ENCODE data around the gene PARM1.

The PARM1 gene

DNA sequence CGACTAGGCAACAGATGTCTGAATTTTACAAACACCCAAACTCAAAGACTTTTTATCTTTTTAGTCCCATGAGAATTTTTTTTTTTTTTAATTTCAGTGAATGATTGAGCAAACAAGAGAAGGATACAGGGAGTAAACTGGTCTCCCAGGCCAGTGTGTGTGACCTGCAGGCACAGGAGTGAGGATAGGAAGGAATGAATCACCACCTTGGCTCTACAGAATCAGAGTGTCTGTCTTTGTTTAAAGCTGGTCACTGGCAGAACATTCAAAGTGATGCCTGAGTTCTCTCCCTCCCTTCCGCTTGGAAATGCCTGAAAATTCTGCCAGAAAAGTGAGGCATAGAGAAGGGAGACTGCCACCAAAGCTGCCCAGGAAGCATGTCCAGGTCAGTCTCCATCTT, 69.5 kb downstream of the PARM1 start:
- H3K27me3 ChIP-seq (ENCODE audit: control insufficient read depth, insufficient read depth, low read length, poor library complexity, severe bottlenecking) = no peaks in the 10 kb centered on the region
- H3K36me3 ChIP-seq (ENCODE audit: control insufficient read depth, insufficient read depth, low read length) = no peaks in the 10 kb centered on the region
- no peaks in the 10 kb centered on the region for H3K9me3 ChIP-seq (ENCODE audit: control insufficient read depth, low read length)
- H3K27ac ChIP-seq (ENCODE audit: insufficient read depth, low read depth, low read length, poor library complexity, severe bottlenecking) = no peak overlapping the region
- H3K4me3 ChIP-seq (ENCODE audit: insufficient read depth, low read depth, low read length) = no peak overlapping the region
- 93 to 96% methylated on average over 1 to 2 of the region's 2 CpGs for WGBS, 2 experiments
- no peaks in the 10 kb centered on the region for H3K4me1 ChIP-seq (ENCODE audit: control insufficient read depth, insufficient read depth, low read length)

DNA sequence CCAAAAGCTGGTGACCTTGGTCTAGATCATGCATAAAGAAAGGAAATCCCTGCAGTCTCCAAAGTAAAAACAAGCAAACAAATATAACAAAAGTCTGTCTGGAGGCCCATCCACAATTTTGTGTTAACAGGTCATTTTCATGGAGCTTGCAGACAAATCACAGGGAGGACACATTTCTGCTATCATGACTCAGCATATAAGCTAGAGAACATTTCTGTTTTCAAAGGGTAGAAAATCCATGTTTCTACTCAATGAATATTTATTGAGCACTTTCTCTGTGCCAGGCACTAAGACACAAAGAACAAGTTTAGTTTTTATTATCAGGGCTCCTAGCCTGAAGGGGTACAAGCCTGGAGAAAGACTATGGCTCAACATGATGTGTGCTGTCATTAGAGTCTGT, 71.1 kb downstream of the PARM1 start:
- Histone ChIP-seq H3K27ac (ENCODE audit: insufficient read depth, low read depth, low read length, poor library complexity, severe bottlenecking) (no peak overlapping the region), H3K4me3 (ENCODE audit: insufficient read depth, low read depth, low read length) (no peak overlapping the region), H3K36me3 (ENCODE audit: control insufficient read depth, insufficient read depth, low read length) (no peaks in the 10 kb centered on the region), H3K9me3 (ENCODE audit: control insufficient read depth, low read length) (no peaks in the 10 kb centered on the region), H3K27me3 (ENCODE audit: control insufficient read depth, insufficient read depth, low read length, poor library complexity, severe bottlenecking) (no peaks in the 10 kb centered on the region), H3K4me1 (ENCODE audit: control insufficient read depth, insufficient read depth, low read length) (no peaks in the 10 kb centered on the region)

DNA sequence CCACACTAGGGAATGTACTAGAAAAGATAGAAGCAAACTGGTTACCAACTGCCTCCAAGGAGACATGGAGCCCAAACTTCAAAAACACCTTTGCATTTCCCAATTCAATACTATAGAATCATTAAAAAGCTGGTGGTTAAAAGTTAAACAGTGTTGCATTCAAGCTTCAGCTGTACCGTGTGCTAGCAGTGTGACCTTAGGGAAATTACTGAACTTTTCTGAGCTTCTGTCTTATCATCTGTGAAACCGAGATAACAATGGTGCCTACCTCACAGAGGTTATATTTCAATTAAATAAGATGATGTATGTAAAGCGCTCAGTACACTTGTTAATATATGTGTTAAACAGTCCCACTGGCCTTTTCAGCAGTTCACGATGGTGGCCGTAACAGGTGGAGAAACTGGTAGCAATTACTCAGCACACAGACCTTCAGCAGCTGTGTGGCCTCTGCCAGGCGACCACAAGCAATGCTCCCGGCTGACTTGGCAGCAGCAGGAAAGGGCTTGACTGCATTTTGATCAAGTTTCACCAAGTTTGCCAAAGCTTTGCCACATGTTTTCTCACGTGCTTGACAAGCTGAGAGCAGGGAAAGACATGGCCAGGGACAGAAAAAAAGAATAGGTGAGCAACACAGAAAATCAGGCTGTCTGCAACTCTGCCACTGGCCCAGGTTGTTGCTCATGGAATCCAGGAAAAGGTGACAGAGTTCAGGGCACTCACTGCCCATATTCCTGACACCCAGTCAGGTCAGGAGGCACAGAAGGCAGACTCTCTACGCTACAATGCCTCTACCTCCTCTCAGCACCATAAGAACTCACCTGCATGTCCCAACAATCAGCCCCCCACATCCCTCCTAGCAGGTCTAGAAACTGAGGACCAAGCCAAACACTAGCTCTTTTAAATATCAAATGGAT, 72.1 kb downstream of the PARM1 start:
- H3K4me1 ChIP-seq (ENCODE audit: control insufficient read depth, insufficient read depth, low read length) = no peaks in the 10 kb centered on the region
- 92 to 94% methylated on average over 9 of the region's 9 CpGs for WGBS, 2 experiments
- H3K36me3 ChIP-seq (ENCODE audit: control insufficient read depth, insufficient read depth, low read length) = no peaks in the 10 kb centered on the region
- no peak overlapping the region for H3K27ac ChIP-seq (ENCODE audit: insufficient read depth, low read depth, low read length, poor library complexity, severe bottlenecking)
- no peaks in the 10 kb centered on the region for H3K9me3 ChIP-seq (ENCODE audit: control insufficient read depth, low read length)
- H3K27me3 ChIP-seq (ENCODE audit: control insufficient read depth, insufficient read depth, low read length, poor library complexity, severe bottlenecking) = no peaks in the 10 kb centered on the region
- H3K4me3 ChIP-seq (ENCODE audit: insufficient read depth, low read depth, low read length) = no peak overlapping the region

DNA sequence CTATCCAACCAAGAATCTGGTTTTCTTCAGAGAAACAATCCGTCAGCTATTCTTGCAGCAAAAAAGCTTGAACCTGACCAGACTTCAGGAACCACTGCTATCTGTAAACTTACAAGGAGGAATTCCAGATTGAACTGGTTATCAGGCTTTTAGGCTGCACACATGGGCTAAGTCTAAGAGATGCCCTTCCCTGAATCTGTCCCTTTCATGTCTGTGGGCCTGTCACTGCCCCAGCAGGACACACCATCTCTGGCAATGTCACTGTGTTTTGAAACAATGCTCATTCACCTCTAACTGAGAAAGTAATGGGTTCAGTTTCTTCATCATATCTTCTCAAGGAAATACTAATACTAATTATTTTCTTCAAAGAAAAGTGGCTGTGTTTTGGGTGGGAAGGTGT, 72.8 kb downstream of the PARM1 start:
- Histone ChIP-seq H3K27ac (ENCODE audit: insufficient read depth, low read depth, low read length, poor library complexity, severe bottlenecking) (no peak overlapping the region), H3K4me3 (ENCODE audit: insufficient read depth, low read depth, low read length) (no peak overlapping the region)
- WGBS, 2 experiments = 92 to 93% methylated on average over 1 of the region's 1 CpG

DNA sequence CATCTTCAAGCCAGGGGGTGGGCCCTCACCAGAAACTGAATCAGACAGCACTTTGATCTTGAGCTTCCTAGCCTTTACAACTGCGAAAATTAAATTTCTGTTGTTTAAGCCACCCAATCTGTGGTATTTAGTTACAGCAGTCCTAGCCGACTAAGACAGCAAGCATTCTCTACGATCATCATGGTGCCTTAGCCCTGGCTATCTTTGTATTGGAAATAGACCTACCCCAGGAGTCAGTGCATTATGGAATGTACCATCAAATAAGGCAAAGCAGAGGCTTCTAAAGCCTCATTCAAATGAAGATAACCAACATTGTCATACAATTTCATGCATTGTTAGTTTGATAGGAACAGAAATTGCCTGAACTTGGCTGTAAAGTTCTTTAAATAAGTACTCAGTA, 75.0 kb downstream of the PARM1 start:
- 79 to 91% methylated on average over 3 of the region's 3 CpGs for WGBS, 2 experiments

More for the DNA sequence above, 72.8 kb downstream of the PARM1 start:
- Histone ChIP-seq H3K27me3 (ENCODE audit: control insufficient read depth, insufficient read depth, low read length, poor library complexity, severe bottlenecking) (no peaks in the 10 kb centered on the region), H3K9me3 (ENCODE audit: control insufficient read depth, low read length) (no peaks in the 10 kb centered on the region), H3K4me1 (ENCODE audit: control insufficient read depth, insufficient read depth, low read length) (no peaks in the 10 kb centered on the region), H3K36me3 (ENCODE audit: control insufficient read depth, insufficient read depth, low read length) (no peaks in the 10 kb centered on the region)

DNA sequence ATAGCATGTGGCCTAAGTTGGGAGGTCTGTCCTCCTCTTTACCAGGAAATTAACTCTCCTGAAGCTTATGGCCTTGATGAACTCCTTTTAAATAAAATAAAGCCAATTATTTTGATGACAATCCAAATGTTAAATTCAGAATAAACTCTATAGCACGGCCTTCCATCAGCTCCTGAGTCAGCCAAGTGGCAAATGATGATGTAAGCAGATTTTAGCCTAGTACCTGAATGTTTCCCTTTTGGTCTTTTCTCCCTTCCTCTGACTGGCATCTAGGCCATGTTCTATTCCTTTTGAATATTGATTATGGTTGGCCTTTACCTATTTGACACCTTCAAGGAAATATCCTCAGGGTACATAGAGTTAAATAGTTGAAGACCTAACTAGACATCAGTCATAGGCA, 76.2 kb downstream of the PARM1 start:
- 88 to 91% methylated on average over 1 of the region's 1 CpG for WGBS, 2 experiments
- no peak overlapping the region for H3K4me3 ChIP-seq (ENCODE audit: insufficient read depth, low read depth, low read length)
- H3K27ac ChIP-seq (ENCODE audit: insufficient read depth, low read depth, low read length, poor library complexity, severe bottlenecking) = no peak overlapping the region
- no peaks in the 10 kb centered on the region for H3K27me3 ChIP-seq (ENCODE audit: control insufficient read depth, insufficient read depth, low read length, poor library complexity, severe bottlenecking)
- no peaks in the 10 kb centered on the region for H3K4me1 ChIP-seq (ENCODE audit: control insufficient read depth, insufficient read depth, low read length)
- no peaks in the 10 kb centered on the region for H3K9me3 ChIP-seq (ENCODE audit: control insufficient read depth, low read length)
- H3K36me3 ChIP-seq (ENCODE audit: control insufficient read depth, insufficient read depth, low read length) = no peaks in the 10 kb centered on the region

More for the DNA sequence above, 75.0 kb downstream of the PARM1 start:
- H3K27ac ChIP-seq (ENCODE audit: insufficient read depth, low read depth, low read length, poor library complexity, severe bottlenecking) = no peak overlapping the region
- no peaks in the 10 kb centered on the region for H3K9me3 ChIP-seq (ENCODE audit: control insufficient read depth, low read length)
- H3K4me3 ChIP-seq (ENCODE audit: insufficient read depth, low read depth, low read length) = no peak overlapping the region
- no peaks in the 10 kb centered on the region for H3K27me3 ChIP-seq (ENCODE audit: control insufficient read depth, insufficient read depth, low read length, poor library complexity, severe bottlenecking)
- H3K4me1 ChIP-seq (ENCODE audit: control insufficient read depth, insufficient read depth, low read length) = no peaks in the 10 kb centered on the region
- no peaks in the 10 kb centered on the region for H3K36me3 ChIP-seq (ENCODE audit: control insufficient read depth, insufficient read depth, low read length)

DNA sequence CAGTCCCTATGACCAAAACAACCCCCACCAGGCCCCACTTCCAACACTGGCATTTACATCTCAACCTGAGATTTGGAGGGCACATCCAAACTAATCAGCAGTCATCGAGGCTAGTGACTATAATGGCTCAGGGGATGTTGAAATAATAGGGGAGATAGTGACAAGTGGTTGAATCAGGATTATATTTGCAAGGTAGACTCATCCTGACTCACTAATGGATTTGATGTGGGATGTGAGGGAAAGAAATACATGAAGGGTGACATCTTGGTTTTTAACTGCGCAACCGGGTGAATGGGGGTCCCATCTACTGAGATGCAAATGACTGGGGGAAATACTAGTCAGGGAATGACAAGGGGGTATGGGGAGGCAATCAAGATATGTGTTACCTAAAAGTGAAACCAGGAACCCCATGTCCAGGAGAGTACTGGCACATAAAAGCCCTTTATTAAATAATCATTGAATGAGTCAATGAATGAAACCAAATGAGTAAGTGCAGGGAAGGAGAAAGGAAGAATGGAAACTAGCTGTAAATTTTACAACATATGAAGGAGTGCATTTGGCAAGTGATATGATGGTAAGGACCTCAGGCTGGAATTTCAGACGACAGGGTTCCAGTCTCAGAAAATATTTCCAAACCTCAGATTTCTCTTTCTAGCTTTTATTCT, 78.3 kb downstream of the PARM1 start:
- no peak overlapping the region for H3K4me3 ChIP-seq (ENCODE audit: insufficient read depth, low read depth, low read length)
- 96 to 98% methylated on average over 4 of the region's 4 CpGs for WGBS, 2 experiments
- no peaks in the 10 kb centered on the region for H3K36me3 ChIP-seq (ENCODE audit: control insufficient read depth, insufficient read depth, low read length)
- H3K27me3 ChIP-seq (ENCODE audit: control insufficient read depth, insufficient read depth, low read length, poor library complexity, severe bottlenecking) = no peaks in the 10 kb centered on the region
- no peaks in the 10 kb centered on the region for H3K9me3 ChIP-seq (ENCODE audit: control insufficient read depth, low read length)
- H3K27ac ChIP-seq (ENCODE audit: insufficient read depth, low read depth, low read length, poor library complexity, severe bottlenecking) = no peak overlapping the region
- H3K4me1 ChIP-seq (ENCODE audit: control insufficient read depth, insufficient read depth, low read length) = no peaks in the 10 kb centered on the region

DNA sequence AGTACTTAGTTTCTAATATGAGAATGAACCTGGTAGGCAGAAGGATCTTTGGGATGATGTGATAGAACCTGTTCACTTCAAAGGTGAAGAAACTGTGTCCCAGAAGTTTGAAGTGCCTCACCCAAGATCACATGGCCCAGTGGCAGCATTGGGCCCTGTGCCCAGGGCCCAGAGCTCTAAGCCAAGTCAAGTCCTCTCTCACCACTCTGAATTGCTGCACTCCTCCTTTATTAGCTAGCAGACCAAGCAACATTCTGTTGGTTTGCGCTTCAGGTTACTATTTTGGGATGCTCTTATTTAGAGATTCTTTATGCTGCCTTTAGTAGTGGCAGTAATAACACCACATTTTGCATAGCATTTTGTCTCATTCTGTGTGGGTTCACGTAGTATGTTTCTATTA, 82.7 kb downstream of the PARM1 start:
- 100% methylated on average over 1 to 2 of the region's 2 CpGs for WGBS, 2 experiments

DNA sequence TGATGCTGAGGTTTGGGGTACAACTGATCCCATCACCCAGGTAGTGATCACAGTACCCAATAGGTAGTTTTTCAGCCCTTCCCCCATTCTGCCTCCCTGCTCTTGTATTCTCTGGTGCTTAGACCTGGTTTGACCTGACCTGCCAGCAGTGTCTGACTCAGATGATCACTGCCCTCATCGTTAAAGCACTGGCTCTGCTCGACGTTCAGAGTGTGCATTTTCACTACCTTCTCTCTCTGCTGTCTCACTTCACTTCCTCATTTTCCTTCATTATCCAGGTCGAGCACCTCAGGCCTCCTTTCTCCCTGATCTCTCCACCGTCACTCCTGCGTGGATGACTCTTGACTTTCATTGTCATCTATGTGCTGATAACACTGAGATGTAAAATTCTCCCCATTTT, 83.6 kb downstream of the PARM1 start:
- no peaks in the 10 kb centered on the region for H3K36me3 ChIP-seq (ENCODE audit: control insufficient read depth, insufficient read depth, low read length)
- no peak overlapping the region for H3K4me3 ChIP-seq (ENCODE audit: insufficient read depth, low read depth, low read length)
- H3K4me1 ChIP-seq (ENCODE audit: control insufficient read depth, insufficient read depth, low read length) = no peaks in the 10 kb centered on the region
- H3K27ac ChIP-seq (ENCODE audit: insufficient read depth, low read depth, low read length, poor library complexity, severe bottlenecking) = no peak overlapping the region
- H3K9me3 ChIP-seq (ENCODE audit: control insufficient read depth, low read length) = no peaks in the 10 kb centered on the region
- WGBS, 2 experiments = 91% methylated on average over 6 of the region's 6 CpGs
- H3K27me3 ChIP-seq (ENCODE audit: control insufficient read depth, insufficient read depth, low read length, poor library complexity, severe bottlenecking) = no peaks in the 10 kb centered on the region

More for the DNA sequence above, 82.7 kb downstream of the PARM1 start:
- Histone ChIP-seq H3K4me3 (ENCODE audit: insufficient read depth, low read depth, low read length) (no peak overlapping the region), H3K27me3 (ENCODE audit: control insufficient read depth, insufficient read depth, low read length, poor library complexity, severe bottlenecking) (no peaks in the 10 kb centered on the region), H3K9me3 (ENCODE audit: control insufficient read depth, low read length) (no peaks in the 10 kb centered on the region), H3K4me1 (ENCODE audit: control insufficient read depth, insufficient read depth, low read length) (no peaks in the 10 kb centered on the region), H3K27ac (ENCODE audit: insufficient read depth, low read depth, low read length, poor library complexity, severe bottlenecking) (no peak overlapping the region), H3K36me3 (ENCODE audit: control insufficient read depth, insufficient read depth, low read length) (no peaks in the 10 kb centered on the region)

DNA sequence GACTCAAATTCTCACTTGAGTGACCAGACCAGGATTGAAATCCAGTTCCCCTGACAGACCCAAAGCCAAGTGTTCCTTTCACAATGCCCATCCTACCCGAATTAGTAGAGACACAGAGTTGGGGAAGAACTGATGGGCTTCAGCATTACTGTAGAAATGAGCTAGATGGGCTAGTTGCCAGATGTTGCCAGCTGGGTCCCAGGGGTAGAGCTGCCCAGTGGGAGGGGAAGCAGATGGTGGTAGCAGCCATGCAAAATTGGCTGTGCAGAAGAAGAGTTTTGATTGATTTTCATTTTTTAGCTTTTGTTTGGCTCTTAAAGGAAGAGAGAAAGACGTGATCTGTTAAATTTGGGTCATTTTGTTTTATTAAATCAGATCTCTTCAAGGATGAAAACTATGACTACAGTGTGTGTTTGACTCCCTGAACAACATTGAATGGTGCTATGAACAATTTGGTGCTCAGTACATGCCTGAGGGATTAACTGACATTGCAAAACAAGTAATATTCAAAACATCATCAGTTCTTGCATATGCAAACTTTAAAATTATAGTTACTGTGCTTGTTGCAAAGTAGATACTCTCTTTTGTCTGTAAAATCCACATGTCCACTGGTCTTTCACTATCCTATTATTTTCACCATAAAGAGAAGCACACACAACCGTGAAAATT, 86.0 kb downstream of the PARM1 start:
- WGBS, 2 experiments = 86 to 91% methylated on average over 3 of the region's 3 CpGs
- Histone ChIP-seq H3K4me3 (ENCODE audit: insufficient read depth, low read depth, low read length) (no peak overlapping the region), H3K36me3 (ENCODE audit: control insufficient read depth, insufficient read depth, low read length) (no peaks in the 10 kb centered on the region), H3K4me1 (ENCODE audit: control insufficient read depth, insufficient read depth, low read length) (no peaks in the 10 kb centered on the region), H3K9me3 (ENCODE audit: control insufficient read depth, low read length) (no peaks in the 10 kb centered on the region), H3K27me3 (ENCODE audit: control insufficient read depth, insufficient read depth, low read length, poor library complexity, severe bottlenecking) (no peaks in the 10 kb centered on the region), H3K27ac (ENCODE audit: insufficient read depth, low read depth, low read length, poor library complexity, severe bottlenecking) (no peak overlapping the region)
